HG02588 (cell line): Measurements from ENCODE around the gene RALY.
"Not testable (repeated sequence)": the region's sequence is repeated elsewhere in the genome, so short reads cannot be mapped to it uniquely, and the experiment has no call there.

ENCODE experiments used
- ATAC-seq: cut with Tn5 transposase; IDR thresholded peaks from one replicate; pipeline ENCODE4 v1.9.1; 2021; ENCODE audit warnings: mild to moderate bottlenecking, moderate library complexity; ENCODE audit not compliant: unreplicated experiment

Gene RALY

DNA sequence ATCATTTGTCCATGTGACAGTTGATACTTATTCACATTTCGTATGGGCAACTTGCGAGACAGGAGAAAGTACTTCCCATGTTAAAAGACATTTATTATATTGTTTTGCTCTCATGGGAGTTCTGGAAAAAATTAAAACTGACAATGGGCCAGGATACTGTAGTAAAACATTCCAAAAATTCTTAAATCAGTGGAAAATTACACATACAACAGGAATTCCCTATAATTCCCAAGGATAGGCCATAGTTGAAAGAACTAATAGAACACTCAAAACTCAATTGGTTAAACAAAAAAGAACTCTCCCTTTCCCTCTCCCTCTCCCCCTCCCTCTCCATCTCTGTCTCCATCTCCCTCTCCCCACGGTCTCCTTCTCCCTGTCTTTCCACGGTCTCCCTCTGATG lies 137.8 kb downstream of the RALY start:
- no peak for ATAC-seq

DNA sequence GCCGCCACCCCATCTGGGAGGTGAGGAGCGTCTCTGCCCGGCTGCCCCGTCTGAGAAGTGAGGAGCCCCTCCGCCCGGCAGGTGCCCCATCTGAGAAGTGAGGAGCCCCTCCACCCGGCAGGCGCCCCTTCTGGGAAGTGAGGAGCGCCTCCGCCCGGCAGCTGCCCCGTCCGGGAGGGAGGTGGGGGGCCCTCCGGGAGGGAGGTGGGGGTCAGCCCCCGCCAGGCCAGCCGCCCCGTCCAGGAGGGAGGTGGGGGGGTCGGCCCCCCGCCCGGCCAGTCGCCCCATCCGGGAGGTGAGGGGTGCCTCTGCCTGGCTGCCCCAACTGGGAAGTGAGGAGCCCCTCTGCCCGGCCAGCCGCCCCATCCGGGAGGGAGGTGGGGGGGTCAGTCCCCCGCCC lies 138.8 kb downstream of the RALY start:
- ATAC-seq: not testable (repeated sequence)

DNA sequence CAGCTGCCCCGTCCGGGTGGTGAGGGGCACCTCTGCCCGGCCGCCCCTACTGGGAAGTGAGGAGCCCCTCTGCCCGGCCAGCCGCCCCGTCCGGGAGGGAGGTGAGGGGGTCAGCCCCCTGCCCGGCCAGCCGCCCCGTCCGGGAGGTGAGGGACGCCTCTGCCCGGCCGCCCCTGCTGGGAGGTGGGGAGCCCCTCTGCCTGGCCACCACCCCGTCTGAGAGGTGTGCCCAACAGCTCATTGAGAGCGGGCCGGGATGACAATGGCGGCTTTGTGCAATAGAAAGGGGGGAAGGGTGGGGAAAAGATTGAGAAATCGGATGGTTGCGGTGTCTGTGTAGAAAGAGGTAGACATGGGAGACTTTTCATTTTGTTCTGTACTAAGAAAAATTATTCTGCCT lies 139.2 kb downstream of the RALY start:
- ATAC-seq: not testable (repeated sequence)

DNA sequence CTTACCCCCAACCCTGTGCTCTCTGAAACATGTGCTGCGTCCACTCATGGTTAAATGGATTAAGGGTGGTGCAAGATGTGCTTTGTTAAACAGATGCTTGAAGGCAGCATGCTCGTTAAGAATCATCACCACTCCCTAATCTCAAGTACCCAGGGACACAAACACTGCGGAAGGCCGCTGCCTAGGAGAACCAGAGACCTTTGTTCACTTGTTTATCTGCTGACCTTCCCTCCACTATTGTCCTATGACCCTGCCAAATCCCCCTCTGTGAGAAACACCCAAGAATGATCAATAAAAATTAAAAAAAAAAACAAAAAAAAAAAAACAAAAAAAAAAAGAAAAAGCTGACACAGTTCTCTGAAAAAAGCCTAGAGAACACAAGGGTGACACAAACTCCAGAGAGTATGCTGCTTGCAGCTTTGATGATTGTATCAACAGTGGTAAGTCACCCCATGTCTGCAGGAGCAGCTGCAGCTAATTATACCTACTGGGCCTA lies 139.7 kb downstream of the RALY start:
- ATAC-seq: not testable (repeated sequence)
